Progenitor cell of endocrine pancreas (in vitro differentiated cells): ENCODE data around the gene RBL1. TPM values are rescaled to one million over a fixed set of nuclear protein-coding genes. Genes with fewer than 3 reads are reported as not detected.

ENCODE experiments used
- DNase-seq: peaks from one replicate; pipeline ENCODE4 v3.0.0; 2021; ENCODE audit warnings: low spot score; ENCODE audit not compliant: unreplicated experiment
- H3K27ac Mint-ChIP-seq: 2 replicates; pipeline ENCODE4 v1.8.0; 2021; ENCODE audit warnings: mild to moderate bottlenecking, moderate library complexity, mixed read lengths
- H3K27me3 Mint-ChIP-seq: 2 replicates; pipeline ENCODE4 v1.8.0; 2021; ENCODE audit warnings: mixed read lengths
- H3K36me3 Mint-ChIP-seq: 2 replicates; pipeline ENCODE4 v1.8.0; 2022; ENCODE audit warnings: mixed read lengths; ENCODE audit not compliant: insufficient read depth
- H3K4me1 Mint-ChIP-seq: 2 replicates; pipeline ENCODE4 v1.8.0; 2021; ENCODE audit warnings: low read depth, mixed read lengths
- H3K4me3 Mint-ChIP-seq: 2 replicates; pipeline ENCODE4 v1.8.0; 2021; ENCODE audit warnings: low read depth, mild to moderate bottlenecking, moderate library complexity, mixed read lengths
- H3K9me3 Mint-ChIP-seq: 2 replicates; pipeline ENCODE4 v1.8.0; 2021; ENCODE audit warnings: low read depth, mixed read lengths
- CTCF ChIP-seq: fragments of 200-600 bp; sonication (generic); IDR thresholded peaks from one replicate; pipeline ENCODE4 v1.5.0; 2021; ENCODE audit warnings: antibody characterized with exemption, mild to moderate bottlenecking; ENCODE audit not compliant: unreplicated experiment
- total RNA-seq: library from RNA; stranded (reverse); gene quantifications from 2 replicates; pipeline ENCODE4 v1.2.1, GENCODE V29; 2021

Gene RBL1
- total RNA-seq, 1 donor from 2014 or later, result 13.3 TPM

GRCh38 chr20:37096415-37097041, 731 bp upstream of the RBL1 start:
- H3K4me1 Mint-ChIP-seq, result peaks cover 10% of the 10 kb centered on the region
- H3K36me3 Mint-ChIP-seq, result peaks cover 4% of the 10 kb centered on the region
- no peak for DNase-seq
- peak overlapping the region; percentile 100 for H3K27ac Mint-ChIP-seq
- TF ChIP-seq CTCF, result no peak
- H3K9me3 Mint-ChIP-seq, result no peaks in the 10 kb centered on the region
- no peaks in the 10 kb centered on the region for H3K27me3 Mint-ChIP-seq
- peak overlapping the region; percentile 99 for H3K4me3 Mint-ChIP-seq

GRCh38 chr20:37095108-37095598, 644 bp downstream of the RBL1 start:
- no peaks in the 10 kb centered on the region for H3K27me3 Mint-ChIP-seq
- no peak for TF ChIP-seq CTCF
- DNase-seq, result no peak
- H3K4me1 Mint-ChIP-seq, result peaks cover 10% of the 10 kb centered on the region
- no peaks in the 10 kb centered on the region for H3K9me3 Mint-ChIP-seq
- H3K36me3 Mint-ChIP-seq, result peaks cover 5% of the 10 kb centered on the region
- H3K4me3 Mint-ChIP-seq, result peak overlapping the region; percentile 99
- H3K27ac Mint-ChIP-seq, result peak overlapping the region; percentile 93

DNA sequence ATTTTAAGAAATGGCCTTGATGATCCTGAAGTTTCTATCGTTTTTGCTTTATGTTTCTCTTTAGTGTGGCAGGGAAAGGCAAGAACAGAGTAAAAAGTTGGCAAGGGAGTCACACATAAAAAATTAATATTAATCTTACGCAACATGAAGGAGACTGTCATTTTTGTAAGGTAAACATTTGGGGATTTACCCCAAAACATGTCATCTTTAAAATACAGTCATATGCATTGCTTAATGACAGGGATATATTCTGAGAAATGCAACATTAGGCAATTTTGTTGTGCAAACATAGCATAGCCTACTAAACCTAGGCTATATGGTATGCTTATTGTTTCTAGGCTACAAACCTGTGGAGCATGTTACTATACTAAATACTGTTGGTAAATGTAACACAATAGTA, 5.4 kb downstream of the RBL1 start:
- no peak overlapping the region for H3K27ac Mint-ChIP-seq
- no peak overlapping the region for H3K4me3 Mint-ChIP-seq
- H3K4me1 Mint-ChIP-seq, result peaks cover 10% of the 10 kb centered on the region
- TF ChIP-seq CTCF, result no peak
- DNase-seq, result no peak
- H3K27me3 Mint-ChIP-seq, result no peaks in the 10 kb centered on the region
- no peaks in the 10 kb centered on the region for H3K9me3 Mint-ChIP-seq
- H3K36me3 Mint-ChIP-seq, result peaks cover 9% of the 10 kb centered on the region

DNA sequence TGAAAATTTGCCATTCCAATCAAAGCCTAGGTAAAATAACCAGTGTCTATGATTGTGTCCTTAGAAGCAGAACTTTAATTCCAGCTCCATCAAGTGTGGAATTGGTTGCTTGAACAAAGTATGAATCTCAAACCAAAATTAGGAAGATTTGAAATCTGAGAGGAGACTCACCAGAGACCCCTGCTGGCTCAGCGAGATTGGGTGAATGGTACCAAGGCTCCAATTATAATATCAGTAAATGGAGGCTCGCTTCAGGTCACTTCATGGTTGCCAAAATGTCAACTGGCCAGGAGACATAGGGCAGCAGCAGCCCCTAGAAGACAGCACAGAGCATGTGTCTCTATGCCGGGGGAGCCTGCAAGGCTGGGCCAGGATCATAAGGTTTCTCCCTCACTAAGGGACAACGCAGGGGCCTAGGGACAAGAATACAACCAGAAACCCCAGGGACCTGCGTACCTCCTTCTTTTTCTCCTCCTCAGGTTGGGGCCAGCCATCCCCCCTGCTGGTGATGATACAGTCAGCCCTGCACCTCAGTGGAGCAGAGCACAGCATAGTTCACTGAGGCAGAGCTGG, 14.0 kb downstream of the RBL1 start:
- peak; percentile 34 for TF ChIP-seq CTCF
- Mint-ChIP-seq H3K27ac (no peak overlapping the region), H3K4me3 (no peak overlapping the region), H3K27me3 (no peaks in the 10 kb centered on the region), H3K4me1 (no peaks in the 10 kb centered on the region), H3K36me3 (peaks cover 5% of the 10 kb centered on the region), H3K9me3 (no peaks in the 10 kb centered on the region)
- no peak for DNase-seq

DNA sequence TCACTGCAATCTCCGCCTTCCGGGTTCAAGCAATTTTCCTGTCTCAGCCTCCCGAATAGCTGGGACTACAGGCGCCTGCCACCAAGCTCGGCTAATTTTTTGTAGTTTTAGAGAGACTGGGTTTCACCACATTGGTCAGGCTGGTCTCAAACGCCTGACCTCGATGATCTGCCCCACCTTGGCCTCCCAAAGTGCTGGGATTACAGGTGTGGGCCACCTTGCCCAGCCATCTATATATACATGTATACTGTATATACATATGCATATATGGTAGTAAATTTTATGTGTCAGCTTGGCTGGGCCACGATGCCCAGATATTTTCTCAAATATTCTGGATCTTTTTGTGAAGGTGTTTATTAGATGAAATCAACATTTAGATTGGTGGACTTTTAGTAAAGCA, 18.8 kb downstream of the RBL1 start:
- Mint-ChIP-seq H3K27me3 (no peaks in the 10 kb centered on the region), H3K9me3 (peaks cover 4% of the 10 kb centered on the region), H3K36me3 (peaks cover 10% of the 10 kb centered on the region), H3K27ac (no peak overlapping the region), H3K4me1 (no peaks in the 10 kb centered on the region), H3K4me3 (no peak overlapping the region)
- no peak for DNase-seq
- no peak for TF ChIP-seq CTCF
